DMS53 treated with DMSO at 0.1 percent for 48 hours (cell line): ENCODE measurements around the gene DDX27.
A peak's percentile ranks its signal among the peaks of the same experiment; 100 is the strongest.

Experiments
- DNase-seq: peaks from one replicate; lab custom pipeline; 2025; ENCODE audit not compliant: unreplicated experiment; lab: John Stamatoyannopoulos, UW

Gene DDX27

GRCh38 chr20:49287555-49288249, 68.5 kb downstream of the DDX27 start:
- DNase-seq = no peak

- no peak for DNase-seq
Observed at GRCh38 chr20:49288250-49288751, 69.1 kb downstream of the DDX27 start.

- peak; percentile 81 for DNase-seq
Observed at GRCh38 chr20:49288784-49289696, 69.8 kb downstream of the DDX27 start.

GRCh38 chr20:49290608-49291191, 71.5 kb downstream of the DDX27 start:
- DNase-seq = no peak

- DNase-seq = no peak
Observed at GRCh38 chr20:49291200-49291599, 72.0 kb downstream of the DDX27 start.

GRCh38 chr20:49292010-49292409, 72.8 kb downstream of the DDX27 start:
- DNase-seq = no peak

- no peak for DNase-seq
Observed at GRCh38 chr20:49293122-49293521, 73.9 kb downstream of the DDX27 start.
